Endothelial cell of umbilical vein (primary cell): ENCODE results near the gene NEXN. TPM values are rescaled to one million over a fixed set of nuclear protein-coding genes. Genes with fewer than 3 reads are reported as not detected.

ENCODE experiments used
- BruUV-seq: library from RNA; stranded (reverse); fragments of 400-500 nt; replicated peaks from 2 replicates; lab custom pipeline; 2021; lab: Mats Ljungman, UMichigan
- CTCF ChIA-PET: fragments of 300-600, 350-600 bp; sonication (Branson Sonifier 250); formaldehyde crosslinking; loops from one replicate; lab custom pipeline; 2021; ENCODE audit warnings: antibody characterized with exemption, inconsistent platforms; lab: Charles Lee
- POLR2A ChIA-PET: fragments of 300-600, 350-600 bp; sonication (Branson Sonifier 250); formaldehyde crosslinking; loops from one replicate; lab custom pipeline; 2021; ENCODE audit warnings: antibody characterized with exemption, inconsistent platforms; lab: Charles Lee
- DNase-seq: peaks from one replicate; pipeline ENCODE4 v3.0.0-alpha.2; 2011; ENCODE audit warnings: low read depth, low spot score
- FAIRE-seq: peaks from 2 replicates; lab custom pipeline; 2011; peaks lifted over from hg19 to GRCh38; lab: Jason Lieb, UNC
- H2AFZ ChIP-seq: 2 replicates; pipeline ENCODE4 v1.6.0; 2012; ENCODE audit warnings: low read depth, low read length, control low read depth, inconsistent platforms
- H3K27ac ChIP-seq: 2 replicates; pipeline ENCODE4 v1.5.1; 2011; ENCODE audit warnings: low read depth, mild to moderate bottlenecking, control low read depth, low read length, moderate library complexity; ENCODE audit not compliant: insufficient read depth
- H3K27me3 ChIP-seq, 2 experiments: 2 replicates each; pipeline versions ENCODE4 v1.6.0 to v1.6.1; 2011; ENCODE audit warnings: low read length in 2 of 2, mixed read lengths in 1 of 2; ENCODE audit not compliant: control insufficient read depth in 2 of 2, insufficient read depth in 2 of 2
- H3K36me3 ChIP-seq, 2 experiments: 2 replicates in 1 of 2; 3 replicates in 1 of 2; pipeline ENCODE4 v1.5.1; 2011; ENCODE audit warnings: low read length in 2 of 2, mild to moderate bottlenecking in 1 of 2, moderate library complexity in 1 of 2; ENCODE audit not compliant: control insufficient read depth in 2 of 2, insufficient read depth in 2 of 2; ENCODE audit errors: extremely low read depth in 1 of 2
- H3K4me1 ChIP-seq: 3 replicates; pipeline ENCODE4 v1.5.1; 2011; ENCODE audit warnings: mild to moderate bottlenecking, low read length; ENCODE audit not compliant: control insufficient read depth, insufficient read depth; ENCODE audit errors: extremely low read depth
- H3K4me2 ChIP-seq: 2 replicates; pipeline ENCODE4 v1.6.1; 2011; ENCODE audit warnings: low read length, control low read depth, mixed read lengths; ENCODE audit not compliant: insufficient read depth
- H3K4me3 ChIP-seq, 3 experiments: fragments of 200-600 bp in 1 of 3; sonication (generic), shearing (Covaris generic) in 1 of 3; replicated peaks in 1 of 3; 2 replicates each; pipeline ENCODE4 v1.5.1; 2011 to 2016; ENCODE audit warnings: control low read depth in 3 of 3, low read length in 3 of 3, mild to moderate bottlenecking in 2 of 3, inconsistent platforms in 1 of 3, low read depth in 1 of 3, moderate library complexity in 1 of 3; ENCODE audit not compliant: insufficient read depth in 1 of 3
- H3K79me2 ChIP-seq: 2 replicates; pipeline ENCODE4 v1.6.0; 2012; ENCODE audit warnings: low read length, inconsistent platforms; ENCODE audit not compliant: control insufficient read depth, insufficient read depth
- H3K9ac ChIP-seq: replicated peaks from 2 replicates; pipeline ENCODE3; 2011; ENCODE audit warnings: low read length, control low read depth; ENCODE audit not compliant: insufficient read depth; ENCODE audit errors: extremely low read depth
- H3K9me1 ChIP-seq: replicated peaks from 3 replicates; pipeline ENCODE4 v1.6.0; 2011; ENCODE audit warnings: mild to moderate bottlenecking, low read length; ENCODE audit not compliant: control insufficient read depth, insufficient read depth; ENCODE audit errors: extremely low read depth
- H3K9me3 ChIP-seq: replicated peaks from 2 replicates; pipeline ENCODE4 v1.5.1; 2012; ENCODE audit warnings: low read length, inconsistent platforms; ENCODE audit not compliant: control insufficient read depth, insufficient read depth
- H4K20me1 ChIP-seq: replicated peaks from 2 replicates; pipeline ENCODE3; 2011; ENCODE audit warnings: mild to moderate bottlenecking, low read length; ENCODE audit not compliant: control insufficient read depth, insufficient read depth; ENCODE audit errors: extremely low read depth
- CTCF ChIP-seq, 2 donors: IDR thresholded peaks; 1 replicate in 1 of 2; 2 replicates in 1 of 2; pipeline ENCODE4 v1.5.1; 2011; ENCODE audit warnings: low read length in 2 of 2, mild to moderate bottlenecking in 2 of 2, moderate library complexity in 2 of 2, control low read depth in 1 of 2, inconsistent platforms in 1 of 2, low read depth in 1 of 2; ENCODE audit not compliant: insufficient read depth in 1 of 2; ENCODE audit errors: extremely low read depth in 1 of 2
- EZH2 ChIP-seq: IDR thresholded peaks from 2 replicates; pipeline ENCODE4 v1.6.1; 2012; ENCODE audit warnings: borderline replicate concordance, low read depth, mild to moderate bottlenecking, moderate library complexity, low read length, inconsistent platforms; ENCODE audit not compliant: severe bottlenecking
- FOS ChIP-seq: IDR thresholded peaks from 2 replicates; pipeline ENCODE4 v1.6.1; 2011; ENCODE audit warnings: mild to moderate bottlenecking, low read length, moderate library complexity, borderline replicate concordance; ENCODE audit not compliant: insufficient read depth
- GATA2 ChIP-seq: IDR thresholded peaks from 2 replicates; pipeline ENCODE4 v1.7.0; 2011; ENCODE audit warnings: low read depth, mild to moderate bottlenecking, moderate library complexity, mixed read lengths, low read length; ENCODE audit not compliant: insufficient read length, insufficient read depth
- JUN ChIP-seq: IDR thresholded peaks from 2 replicates; pipeline ENCODE4 v1.6.1; 2011; ENCODE audit warnings: borderline replicate concordance, low read depth; ENCODE audit not compliant: insufficient read length, insufficient read depth
- MAX ChIP-seq: IDR thresholded peaks from 2 replicates; pipeline ENCODE4 v1.6.1; 2011; ENCODE audit not compliant: insufficient read depth, insufficient read length
- MYC ChIP-seq: IDR thresholded peaks from one replicate; pipeline ENCODE4 v1.6.1; 2011; ENCODE audit warnings: mild to moderate bottlenecking, low read depth, low read length
- dilution Hi-C: fragments of 300-500 bp; cut with MboI; formaldehyde crosslinking; loops from one replicate; pipeline ENCODE4 v1.15.0; 2019; ENCODE audit warnings: low sequenced_read_pairs; ENCODE audit not compliant: extremely low pct_ligation_motif_present
- intact Hi-C: fragments of 100-400 bp; cut with micrococcal nuclease; formaldehyde crosslinking; loops from one replicate; pipeline ENCODE4 v1.10.0; 2022
- polyA plus RNA-seq, 4 experiments: library from polyadenylated mRNA; depleted of rRNA in 3 of 4; stranded (reverse) in 3 of 4; unstranded in 1 of 4; fragments of >200 nt; gene quantifications; 2 replicates each; pipeline versions ENCODE4 v1.2.1 to v1.2.3, GENCODE V29; 2011 to 2012; ENCODE audit warnings: missing spikeins in 1 of 4
- total RNA-seq: library from RNA; stranded (reverse); gene quantifications from 2 replicates; pipeline ENCODE4 v1.2.3, GENCODE V29; 2021

NEXN gene
- total and polyA plus RNA-seq, 2 donors (not counting 3 experiments of a cell fraction or from before 2014, with no cell fraction given) = 1.0 to 11.7 TPM

GRCh38 chr1:77847621-77848080, 40.8 kb upstream of the NEXN start:
- TF ChIP-seq GATA2 (no peak), CTCF (IDR thresholded peaks at IDR 0.05; ENCODE audit: extremely low read depth in 1 of 2, insufficient read depth in 1 of 2, low read depth in 1 of 2, low read length in 2 of 2) (no peak), MAX (no peak), JUN (no peak), FOS (no peak), EZH2 (no peak), MYC (no peak)
- no peaks in the 10 kb centered on the region for H3K27me3 ChIP-seq
- no peak overlapping the region for H3K4me2 ChIP-seq
- dilution Hi-C loops (no loop called here), intact Hi-C loops (no loop called here)
- no peak overlapping the region for H3K27ac ChIP-seq
- no peaks in the 10 kb centered on the region for H3K9me3 ChIP-seq
- FAIRE-seq = no peak
- POLR2A ChIA-PET = no interaction called here
- H2AFZ ChIP-seq = no peak overlapping the region
- BruUV-seq = no TSS peak
- no peaks in the 10 kb centered on the region for H3K4me1 ChIP-seq
- H3K4me3 ChIP-seq = no peak overlapping the region
- H3K9ac ChIP-seq = no peak overlapping the region
- no peak for DNase-seq
- H4K20me1 ChIP-seq = no peaks in the 10 kb centered on the region
- H3K36me3 ChIP-seq = no peaks in the 10 kb centered on the region
- H3K79me2 ChIP-seq = no peaks in the 10 kb centered on the region
- H3K9me1 ChIP-seq = no peaks in the 10 kb centered on the region
- CTCF ChIA-PET = no interaction called here
